H9 (cell line): ENCODE measurements around the gene CCDC82. TPM values are rescaled to one million over a fixed set of nuclear protein-coding genes. Genes with fewer than 3 reads are reported as not detected.

Experiments
- DNase-seq: peaks from one replicate; pipeline ENCODE4 v3.0.0-alpha.2; 2017
- H2AFZ ChIP-seq: one replicate; pipeline ENCODE4 v1.6.1; 2013; ENCODE audit warnings: mild to moderate bottlenecking, low read length, control low read depth, moderate library complexity
- H2AK5ac ChIP-seq: 2 replicates; pipeline ENCODE4 v1.6.1; 2013; ENCODE audit warnings: low read length, control low read depth, mixed read lengths; ENCODE audit not compliant: insufficient read length
- H2BK120ac ChIP-seq: one replicate; pipeline ENCODE4 v1.6.1; 2013; ENCODE audit warnings: low read depth, mild to moderate bottlenecking, low read length, control low read depth, inconsistent platforms; ENCODE audit not compliant: poor library complexity, severe bottlenecking
- H2BK12ac ChIP-seq: 2 replicates; pipeline ENCODE4 v1.6.1; 2013; ENCODE audit warnings: low read length, control low read depth, mixed read lengths, low read depth; ENCODE audit not compliant: insufficient read length
- H2BK15ac ChIP-seq: 2 replicates; pipeline ENCODE4 v1.6.1; 2013; ENCODE audit warnings: low read depth, low read length, control low read depth
- H2BK20ac ChIP-seq: one replicate; pipeline ENCODE4 v1.6.1; 2013; ENCODE audit warnings: low read depth, mild to moderate bottlenecking, low read length, control low read depth, inconsistent platforms; ENCODE audit not compliant: poor library complexity, severe bottlenecking
- H2BK5ac ChIP-seq: 2 replicates; pipeline ENCODE4 v1.6.1; 2013; ENCODE audit warnings: low read length, control low read depth, mixed read lengths; ENCODE audit not compliant: insufficient read length
- H3K14ac ChIP-seq: 2 replicates; pipeline ENCODE4 v1.6.1; 2013; ENCODE audit warnings: low read length, control low read depth; ENCODE audit not compliant: insufficient read depth
- H3K18ac ChIP-seq: 2 replicates; pipeline ENCODE4 v1.6.1; 2013; ENCODE audit warnings: low read depth, mild to moderate bottlenecking, mixed read lengths, low read length, control low read depth; ENCODE audit not compliant: insufficient read length
- H3K23ac ChIP-seq: 2 replicates; pipeline ENCODE4 v1.6.1; 2013; ENCODE audit warnings: low read length, control low read depth, mixed read lengths, low read depth; ENCODE audit not compliant: insufficient read length
- H3K23me2 ChIP-seq: 2 replicates; pipeline ENCODE4 v1.6.1; 2013; ENCODE audit warnings: low read depth, mild to moderate bottlenecking, mixed read lengths, low read length, control low read depth; ENCODE audit not compliant: insufficient read length, poor library complexity, severe bottlenecking
- H3K27ac ChIP-seq: 2 replicates; pipeline ENCODE4 v1.5.1; 2013; ENCODE audit warnings: low read length, control low read depth, mixed read lengths, low read depth; ENCODE audit not compliant: insufficient read length
- H3K27me3 ChIP-seq: 2 replicates; pipeline ENCODE4 v1.6.1; 2013; ENCODE audit warnings: low read length, control low read depth, inconsistent platforms; ENCODE audit not compliant: insufficient read depth
- H3K4ac ChIP-seq: 2 replicates; pipeline ENCODE4 v1.6.1; 2013; ENCODE audit warnings: low read depth, mild to moderate bottlenecking, control low read depth, inconsistent platforms, low read length, moderate library complexity
- H3K4me1 ChIP-seq: 2 replicates; pipeline ENCODE4 v1.6.1; 2013; ENCODE audit warnings: low read length, control low read depth, inconsistent platforms; ENCODE audit not compliant: insufficient read depth
- H3K4me2 ChIP-seq: 2 replicates; pipeline ENCODE4 v1.6.1; 2013; ENCODE audit warnings: low read length, control low read depth, mixed read lengths; ENCODE audit not compliant: insufficient read length, insufficient read depth
- H3K56ac ChIP-seq: 2 replicates; pipeline ENCODE4 v1.6.1; 2013; ENCODE audit warnings: low read depth, mild to moderate bottlenecking, mixed read lengths, low read length, control low read depth; ENCODE audit not compliant: insufficient read length
- H3K79me1 ChIP-seq: 2 replicates; pipeline ENCODE4 v1.6.1; 2013; ENCODE audit warnings: low read depth, mild to moderate bottlenecking, moderate library complexity, low read length, control low read depth, inconsistent platforms; ENCODE audit not compliant: insufficient read depth, poor library complexity, severe bottlenecking
- H3K79me2 ChIP-seq: 2 replicates; pipeline ENCODE4 v1.6.1; 2013; ENCODE audit warnings: low read length, control low read depth, inconsistent platforms; ENCODE audit not compliant: insufficient read depth
- H3K9ac ChIP-seq: 2 replicates; pipeline ENCODE4 v1.6.1; 2013; ENCODE audit warnings: low read length, control low read depth, mixed read lengths; ENCODE audit not compliant: insufficient read length; ENCODE audit errors: extremely low read depth
- H3K9me3 ChIP-seq: one replicate; pipeline ENCODE4 v1.6.1; 2013; ENCODE audit warnings: low read depth, low read length, inconsistent platforms; ENCODE audit not compliant: control insufficient read depth
- H3T11ph ChIP-seq: one replicate; pipeline ENCODE4 v1.6.1; 2013; ENCODE audit warnings: mild to moderate bottlenecking, low read length, control low read depth, inconsistent platforms
- H4K20me1 ChIP-seq: one replicate; pipeline ENCODE4 v1.6.1; 2013; ENCODE audit not compliant: control insufficient read depth, insufficient read length, insufficient read depth
- H4K5ac ChIP-seq: 2 replicates; pipeline ENCODE4 v1.6.1; 2013; ENCODE audit warnings: low read depth, mild to moderate bottlenecking, mixed read lengths, low read length, control low read depth; ENCODE audit not compliant: insufficient read length
- H4K8ac ChIP-seq: replicated peaks from 2 replicates; pipeline ENCODE4 v1.6.1; 2013; ENCODE audit warnings: low read length, control low read depth, mixed read lengths, low read depth; ENCODE audit not compliant: insufficient read length
- H4K91ac ChIP-seq: 2 replicates; pipeline ENCODE4 v1.6.1; 2013; ENCODE audit warnings: low read depth, mild to moderate bottlenecking, moderate library complexity, mixed read lengths, low read length, control low read depth; ENCODE audit not compliant: insufficient read length
- H3K27ac Mint-ChIP-seq, 3 experiments: 2 replicates in 2 of 3; 3 replicates in 1 of 3; pipeline ENCODE4 v1.8.0; 2020 to 2021; ENCODE audit warnings: mixed read lengths in 3 of 3, mild to moderate bottlenecking in 1 of 3, moderate library complexity in 1 of 3
- H3K27me3 Mint-ChIP-seq: 2 replicates; pipeline ENCODE4 v1.8.0; 2021; ENCODE audit warnings: low read depth, mild to moderate bottlenecking, moderate library complexity, mixed read lengths
- H3K36me3 Mint-ChIP-seq, 3 experiments: 2 replicates in 2 of 3; 3 replicates in 1 of 3; pipeline ENCODE4 v1.8.0; 2020 to 2021; ENCODE audit warnings: low read depth in 3 of 3, mixed read lengths in 3 of 3; ENCODE audit not compliant: insufficient read depth in 1 of 3
- H3K4me1 Mint-ChIP-seq, 2 experiments: 2 replicates each; pipeline ENCODE4 v1.8.0; 2020; ENCODE audit warnings: mixed read lengths in 2 of 2
- H3K4me3 Mint-ChIP-seq, 2 experiments: 2 replicates in 1 of 2; 3 replicates in 1 of 2; pipeline ENCODE4 v1.8.0; 2020 to 2021; ENCODE audit warnings: mild to moderate bottlenecking in 2 of 2, mixed read lengths in 2 of 2, moderate library complexity in 1 of 2
- H3K9me3 Mint-ChIP-seq, 2 experiments: 2 replicates in 1 of 2; 3 replicates in 1 of 2; pipeline ENCODE4 v1.8.0; 2020; ENCODE audit warnings: mild to moderate bottlenecking in 2 of 2, mixed read lengths in 2 of 2, moderate library complexity in 1 of 2
- CTCF ChIP-seq: fragments of 200-600 bp; sonication (generic); conservative IDR thresholded peaks from 3 replicates; pipeline ENCODE4 v1.8.0; 2021; ENCODE audit warnings: antibody characterized with exemption, mild to moderate bottlenecking
- WGBS: extraction: QIAGEN DNeasy Blood & Tissue Kit; methylation state at CpG from one replicate; pipeline ENCODE4 v1.1.7; 2013; ENCODE audit warnings: missing lambda C conversion rate, low lambda C conversion rate, mixed read lengths; ENCODE audit not compliant: insufficient read length; ENCODE audit errors: extremely low coverage; 5-methylcytosine and 5-hydroxymethylcytosine counted together
- total RNA-seq: library from RNA; stranded (reverse); gene quantifications from 2 replicates; pipeline ENCODE4 v1.2.1, GENCODE V29; 2021

The CCDC82 gene
- total RNA-seq, 1 experiment from 2014 or later: 17.4 TPM

- Histone ChIP-seq H3K79me1 (no peaks in the 10 kb centered on the region), H3K23me2 (peaks cover 15% of the 10 kb centered on the region), H3K27me3 (no peaks in the 10 kb centered on the region), H2BK15ac (no peak overlapping the region), H2BK120ac (no peak overlapping the region), H3K14ac (no peak overlapping the region), H3K56ac (no peak overlapping the region), H3K9ac (no peak overlapping the region), H3K23ac (no peak overlapping the region), H4K8ac (no peak overlapping the region), H4K91ac (no peak overlapping the region), H3T11ph (no peak overlapping the region), H2BK5ac (no peak overlapping the region), H3K18ac (no peak overlapping the region), H3K4me1 (peaks cover 18% of the 10 kb centered on the region), H2AK5ac (no peak overlapping the region), H3K79me2 (peaks cover 2% of the 10 kb centered on the region; the same call in 1 of the 2 replicates), H3K4ac (no peak overlapping the region), H4K20me1 (no peaks in the 10 kb centered on the region), H3K9me3 (no peaks in the 10 kb centered on the region), H2AFZ (no peak overlapping the region), H2BK12ac (no peak overlapping the region), H3K27ac (no peak overlapping the region), H4K5ac (no peak overlapping the region), H2BK20ac (no peak overlapping the region), H3K4me2 (no peak overlapping the region)
- H3K9me3 Mint-ChIP-seq: no peaks in the 10 kb centered on the region
- H3K27ac Mint-ChIP-seq: peak overlapping the region in 1 of 3 experiments; percentile 47; a peak in 2 of 7 replicates
- H3K27me3 Mint-ChIP-seq: peaks cover 4% of the 10 kb centered on the region
- H3K36me3 Mint-ChIP-seq: peaks cover 0 to 3% (median 0%) of the 10 kb centered on the region in 3 experiments; a peak in 2 of 7 replicates
- peak; percentile 36 for DNase-seq
- TF ChIP-seq CTCF: no peak
- H3K4me1 Mint-ChIP-seq: peaks cover 75 to 76% of the 10 kb centered on the region in 2 experiments
- no peak overlapping the region for H3K4me3 Mint-ChIP-seq
- WGBS: no CpG with 5 or more reads among the region's 13 CpGs
Measured at GRCh38 chr11:96338910-96339705, 50.6 kb downstream of the CCDC82 start.
